ENCODE data around the gene ATG3. TPM values are rescaled to one million over a fixed set of nuclear protein-coding genes. Genes with fewer than 3 reads are reported as not detected.
A peak's percentile ranks its signal among the peaks of the same experiment; 100 is the strongest.

The ATG3 gene
- total RNA-seq, 2 donors from 2014 or later = 28.7 to 57.5 TPM

- DNase-seq (ENCODE audit: low spot score) = peak; percentile 69
- Histone ChIP-seq H3K4me3 (peak overlapping the region; percentile 59 to 78), H3K27me3 (no peaks in the 10 kb centered on the region), H3K9me3 (no peaks in the 10 kb centered on the region), H3K27ac (peak overlapping the region; percentile 96 to 97), H3K4me1 (peaks cover 0 to 32% of the 10 kb centered on the region in 2 donors), H3K36me3 (no peaks in the 10 kb centered on the region)
- no peak for TF ChIP-seq CTCF (IDR thresholded peaks at IDR 0.05)
These were observed 860 bp downstream of the ATG3 start for GRCh38 chr3:112560721-112561483.

GRCh38 chr3:112560307-112560706 is 1.5 kb downstream of the ATG3 start:
- no peak for TF ChIP-seq CTCF (IDR thresholded peaks at IDR 0.05)
- Histone ChIP-seq H3K4me1 (peaks cover 0 to 32% of the 10 kb centered on the region in 2 donors), H3K4me3 (peak overlapping the region; percentile 59 to 78), H3K27me3 (no peaks in the 10 kb centered on the region), H3K27ac (peak overlapping the region; percentile 96 to 97), H3K9me3 (no peaks in the 10 kb centered on the region), H3K36me3 (no peaks in the 10 kb centered on the region)
- DNase-seq (ENCODE audit: low spot score) = no peak

GRCh38 chr3:112557976-112558375 is 3.8 kb downstream of the ATG3 start:
- Histone ChIP-seq H3K4me1 (peaks cover 0 to 34% of the 10 kb centered on the region in 2 donors), H3K27ac (no peak overlapping the region)

GRCh38 chr3:112555535-112556170 is 6.1 kb downstream of the ATG3 start:
- no peak for DNase-seq (ENCODE audit: low spot score)
- peaks cover 0 to 35% of the 10 kb centered on the region in 2 donors for H3K4me1 ChIP-seq
- no peak for TF ChIP-seq CTCF (IDR thresholded peaks at IDR 0.05)
- H3K9me3 ChIP-seq = no peaks in the 10 kb centered on the region
- no peak overlapping the region for H3K27ac ChIP-seq
- no peaks in the 10 kb centered on the region for H3K36me3 ChIP-seq
- no peaks in the 10 kb centered on the region for H3K27me3 ChIP-seq
- H3K4me3 ChIP-seq = no peak overlapping the region

More at GRCh38 chr3:112557976-112558375, 3.8 kb downstream of the ATG3 start:
- no peak overlapping the region for H3K4me3 ChIP-seq
- no peak for TF ChIP-seq CTCF (IDR thresholded peaks at IDR 0.05)
- H3K27me3 ChIP-seq = no peaks in the 10 kb centered on the region
- no peak for DNase-seq (ENCODE audit: low spot score)
- H3K9me3 ChIP-seq = no peaks in the 10 kb centered on the region
- no peaks in the 10 kb centered on the region for H3K36me3 ChIP-seq

- Histone ChIP-seq H3K27me3 (no peaks in the 10 kb centered on the region), H3K4me1 (peaks cover 0 to 13% of the 10 kb centered on the region in 2 donors), H3K4me3 (no peak overlapping the region), H3K27ac (no peak overlapping the region), H3K36me3 (peaks cover 27% of the 10 kb centered on the region), H3K9me3 (no peaks in the 10 kb centered on the region)
- DNase-seq (ENCODE audit: low spot score) = no peak
- no peak for TF ChIP-seq CTCF (IDR thresholded peaks at IDR 0.05)
These were observed 10.9 kb downstream of the ATG3 start for GRCh38 chr3:112550859-112551258.
